Body of pancreas (tissue), 4 donors: Measurements from ENCODE around the gene CHD6. TPM values are rescaled to one million over a fixed set of nuclear protein-coding genes. Genes with fewer than 3 reads are reported as not detected.

Source experiments
- ATAC-seq: fragments of 150-250 bp; one replicate; pipeline ENCODE4 v1.9.1; 2016
- DNase-seq, 4 donors: peaks; one replicate each; pipeline ENCODE4 v3.0.0-alpha.2; 2019
- H3K27ac ChIP-seq, 4 donors: fragments of 200-600 bp; sonication (generic); 1 replicate in 3 of 4; 2 replicates in 1 of 4; pipeline versions ENCODE4 v1.5.1 to v1.6.1; 2016 to 2019; ENCODE audit warnings: mild to moderate bottlenecking in 1 of 4, mixed read lengths in 1 of 4, moderate library complexity in 1 of 4
- H3K27me3 ChIP-seq, 2 donors: fragments of 200-600 bp; sonication (generic); one replicate each; pipeline ENCODE4 v1.6.0; 2016; ENCODE audit warnings: mild to moderate bottlenecking in 1 of 2
- H3K36me3 ChIP-seq, 2 donors: fragments of 200-600 bp; sonication (generic); replicated peaks in 1 of 2; 2 replicates each; pipeline ENCODE4 v1.5.1; 2016; ENCODE audit warnings: low read depth in 2 of 2; ENCODE audit not compliant: insufficient read depth in 1 of 2
- H3K4me1 ChIP-seq: fragments of 200-600 bp; sonication (generic); one replicate; pipeline ENCODE4 v1.6.0; 2016
- H3K4me3 ChIP-seq, 2 donors: fragments of 200-600 bp; sonication (generic); 1 replicate in 1 of 2; 2 replicates in 1 of 2; pipeline ENCODE4 v1.5.1; 2016 to 2019
- H3K9me3 ChIP-seq, 3 donors: fragments of 200-600 bp; sonication (generic); 1 replicate in 2 of 3; 2 replicates in 1 of 3; pipeline ENCODE4 v1.5.1; 2016
- POLR2A ChIP-seq, 3 donors: fragments of 450-650 bp; IDR thresholded peaks; one replicate each; pipeline ENCODE4 v1.6.1; 2016; ENCODE audit warnings: antibody characterized with exemption in 3 of 3, mild to moderate bottlenecking in 2 of 3
- WGBS, 2 donors: methylation state at CpG; one replicate each; pipeline ENCODE4 v1.1.5; 2017; 5-methylcytosine and 5-hydroxymethylcytosine counted together
- intact Hi-C: fragments of 100-400 bp; cut with DNase I; formaldehyde crosslinking; loops from one replicate; pipeline ENCODE4 v1.15.1; 2023
- total RNA-seq, 2 donors: library from RNA; depleted of rRNA; stranded (reverse); fragments of >200 nt; gene quantifications; one replicate each; pipeline ENCODE4 v1.1.0, GENCODE V29; 2016
- TF ChIP-seq, protein P1 (sequence below), 7 experiments: fragments of 450-650 bp in 4 of 7; fragments of 200-600 bp in 3 of 7; sonication (generic) in 3 of 7; IDR thresholded peaks; one replicate each; pipeline ENCODE4 v1.5.1; 2016 to 2019; ENCODE audit warnings: antibody characterized with exemption in 7 of 7

CHD6 gene
- total RNA-seq, 2 donors from 2014 or later: 21.8 to 43.5 TPM

DNA sequence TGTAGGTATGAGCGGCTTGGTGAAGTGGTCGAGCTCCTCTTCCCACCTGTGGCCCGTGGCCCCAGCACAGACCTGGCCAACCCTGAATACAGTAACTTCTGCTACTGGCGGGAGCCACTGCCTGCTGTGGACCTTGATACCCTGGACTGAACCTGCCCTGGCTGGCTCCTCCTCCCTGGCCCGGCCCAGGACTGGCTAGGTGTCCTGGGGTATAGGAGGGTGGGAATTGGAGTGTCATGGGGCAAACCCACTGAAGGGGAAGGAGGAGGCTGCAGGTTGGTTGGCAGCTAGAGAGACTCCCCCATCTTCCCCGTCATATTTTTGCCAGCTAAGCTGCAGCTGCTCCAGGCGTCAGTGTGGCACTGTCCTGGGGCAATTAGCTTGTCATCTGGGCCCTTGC lies 259.5 kb downstream of the CHD6 start:
- intact Hi-C loops: no loop called here
- ATAC-seq (no peak), DNase-seq (no peak)
- Histone ChIP-seq H3K27ac (no peak overlapping the region), H3K27me3 (no peaks in the 10 kb centered on the region), H3K4me1 (peaks cover 10% of the 10 kb centered on the region), H3K36me3 (peaks cover 0 to 8% of the 10 kb centered on the region in 2 donors), H3K4me3 (no peak overlapping the region), H3K9me3 (no peaks in the 10 kb centered on the region)
- TF ChIP-seq, protein P1, sequence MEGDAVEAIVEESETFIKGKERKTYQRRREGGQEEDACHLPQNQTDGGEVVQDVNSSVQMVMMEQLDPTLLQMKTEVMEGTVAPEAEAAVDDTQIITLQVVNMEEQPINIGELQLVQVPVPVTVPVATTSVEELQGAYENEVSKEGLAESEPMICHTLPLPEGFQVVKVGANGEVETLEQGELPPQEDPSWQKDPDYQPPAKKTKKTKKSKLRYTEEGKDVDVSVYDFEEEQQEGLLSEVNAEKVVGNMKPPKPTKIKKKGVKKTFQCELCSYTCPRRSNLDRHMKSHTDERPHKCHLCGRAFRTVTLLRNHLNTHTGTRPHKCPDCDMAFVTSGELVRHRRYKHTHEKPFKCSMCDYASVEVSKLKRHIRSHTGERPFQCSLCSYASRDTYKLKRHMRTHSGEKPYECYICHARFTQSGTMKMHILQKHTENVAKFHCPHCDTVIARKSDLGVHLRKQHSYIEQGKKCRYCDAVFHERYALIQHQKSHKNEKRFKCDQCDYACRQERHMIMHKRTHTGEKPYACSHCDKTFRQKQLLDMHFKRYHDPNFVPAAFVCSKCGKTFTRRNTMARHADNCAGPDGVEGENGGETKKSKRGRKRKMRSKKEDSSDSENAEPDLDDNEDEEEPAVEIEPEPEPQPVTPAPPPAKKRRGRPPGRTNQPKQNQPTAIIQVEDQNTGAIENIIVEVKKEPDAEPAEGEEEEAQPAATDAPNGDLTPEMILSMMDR (IDR thresholded peaks at IDR 0.05): no peak
- TF ChIP-seq POLR2A (IDR thresholded peaks at IDR 0.05): no peak
- 74 to 77% methylated on average over 7 of the region's 7 CpGs for WGBS, 2 donors

DNA sequence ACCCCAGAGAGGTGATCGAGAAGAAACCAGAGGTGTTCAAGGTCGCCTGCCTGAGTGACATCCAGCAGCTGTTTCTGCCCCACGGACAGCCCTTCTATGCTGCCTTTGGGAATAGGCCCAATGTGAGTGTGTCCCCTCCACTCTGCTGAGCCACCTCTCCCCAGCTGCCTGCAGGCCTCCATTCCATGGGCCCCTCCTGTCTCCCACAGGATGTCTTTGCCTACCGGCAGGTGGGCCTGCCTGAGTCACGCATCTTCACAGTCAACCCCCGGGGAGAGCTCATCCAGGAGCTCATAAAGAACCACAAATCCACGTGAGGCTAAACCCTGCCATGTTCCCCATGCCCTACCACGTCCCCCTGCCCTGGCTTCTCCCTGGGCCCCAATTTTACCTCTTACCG lies 259.9 kb downstream of the CHD6 start:
- WGBS, 2 donors: 73 to 87% methylated on average over 6 to 9 of the region's 9 CpGs
- Histone ChIP-seq H3K27ac (no peak overlapping the region), H3K4me3 (no peak overlapping the region), H3K27me3 (no peaks in the 10 kb centered on the region), H3K36me3 (peaks cover 0 to 8% of the 10 kb centered on the region in 2 donors), H3K9me3 (no peaks in the 10 kb centered on the region), H3K4me1 (peaks cover 10% of the 10 kb centered on the region)
- ATAC-seq (no peak), DNase-seq (no peak)
- TF ChIP-seq, protein P1 (IDR thresholded peaks at IDR 0.05): no peak
- TF ChIP-seq POLR2A (IDR thresholded peaks at IDR 0.05): no peak
- intact Hi-C loops: no loop called here

DNA sequence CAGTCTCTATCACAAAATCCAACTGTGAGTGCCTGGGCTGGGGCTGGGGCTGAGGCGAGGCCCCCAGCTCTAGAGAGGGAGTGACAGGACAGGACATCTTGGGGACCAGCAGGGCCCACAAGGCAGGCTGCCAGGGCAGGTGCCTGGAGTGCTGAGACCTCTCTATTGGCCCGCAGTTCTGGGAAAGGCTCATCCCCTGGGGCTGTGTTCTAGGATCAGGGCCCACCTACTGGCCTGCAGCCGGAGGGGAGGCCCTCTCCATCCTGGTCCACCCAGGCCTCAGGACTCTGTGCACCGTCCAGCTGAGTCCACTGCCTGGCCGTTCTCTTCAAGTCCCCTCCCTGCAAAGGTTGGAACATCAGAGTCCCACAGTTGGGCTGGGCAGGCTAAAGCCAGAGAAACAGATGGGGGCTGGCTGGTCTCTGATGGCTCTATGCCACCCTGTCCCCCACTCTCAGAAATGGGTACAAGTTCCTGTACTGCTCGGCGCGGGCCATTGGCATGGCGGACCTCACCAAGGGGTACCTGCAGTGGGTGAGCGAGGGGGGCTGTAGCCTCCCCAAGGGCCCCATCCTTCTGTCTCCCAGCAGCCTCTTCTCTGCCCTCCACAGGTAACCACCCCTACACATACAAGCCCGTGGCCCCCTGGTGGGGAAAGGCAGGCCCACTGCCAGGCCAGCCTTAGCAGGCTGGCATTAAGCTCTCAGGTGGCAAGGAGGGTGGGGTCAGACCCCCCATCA lies 260.6 kb downstream of the CHD6 start:
- DNase-seq (no peak), ATAC-seq (no peak)
- TF ChIP-seq, protein P1 (IDR thresholded peaks at IDR 0.05): no peak
- no peak for TF ChIP-seq POLR2A (IDR thresholded peaks at IDR 0.05)
- Histone ChIP-seq H3K36me3 (peaks cover 0 to 8% of the 10 kb centered on the region in 2 donors), H3K27me3 (no peaks in the 10 kb centered on the region), H3K9me3 (no peaks in the 10 kb centered on the region), H3K4me1 (peaks cover 9% of the 10 kb centered on the region), H3K4me3 (no peak overlapping the region), H3K27ac (no peak overlapping the region)
- intact Hi-C loops: no loop called here
- WGBS, 2 donors: 86 to 94% methylated on average over 8 to 11 of the region's 11 CpGs

DNA sequence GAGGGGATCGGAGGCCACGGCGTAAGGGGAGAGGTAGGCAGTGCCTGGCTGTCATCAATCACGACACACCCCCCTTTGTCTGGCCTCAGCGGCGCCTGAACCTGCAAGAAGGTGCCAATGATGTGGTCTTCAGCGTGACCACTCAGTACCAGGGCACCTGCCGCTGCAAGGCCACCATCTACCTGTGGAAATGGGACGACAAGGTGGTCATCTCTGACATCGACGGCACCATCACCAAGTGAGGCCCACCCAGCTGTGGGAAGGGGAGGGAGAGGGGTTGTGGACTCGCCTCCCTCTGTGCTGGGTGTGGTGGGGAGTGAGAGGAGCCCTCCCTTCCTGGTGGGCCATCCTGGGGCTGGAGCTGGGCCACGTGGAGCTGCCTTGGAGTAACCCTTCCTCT lies 261.2 kb downstream of the CHD6 start:
- no peak overlapping the region for H3K27ac ChIP-seq
- WGBS, 2 donors: 81 to 93% methylated on average over 5 to 13 of the region's 13 CpGs
- H3K4me3 ChIP-seq: no peak overlapping the region
- H3K9me3 ChIP-seq: no peaks in the 10 kb centered on the region
- H3K27me3 ChIP-seq: no peaks in the 10 kb centered on the region
- intact Hi-C loops: no loop called here
- peaks cover 0 to 8% of the 10 kb centered on the region in 2 donors for H3K36me3 ChIP-seq
- no peak for DNase-seq
- H3K4me1 ChIP-seq: peaks cover 3% of the 10 kb centered on the region
- no peak for TF ChIP-seq POLR2A (IDR thresholded peaks at IDR 0.05)
- TF ChIP-seq, protein P1 (IDR thresholded peaks at IDR 0.05): no peak
- ATAC-seq: no peak
